Measurements from ENCODE around the gene CYB5D1. TPM values are rescaled to one million over a fixed set of nuclear protein-coding genes. Genes with fewer than 3 reads are reported as not detected.

The CYB5D1 gene
- total RNA-seq, 1 donor from 2014 or later = 16.6 TPM

GRCh38 chr17:7910281-7910680 lies 52.5 kb downstream of the CYB5D1 start:
- Mint-ChIP-seq H3K9me3 (no peaks in the 10 kb centered on the region), H3K4me3 (no peak overlapping the region), H3K27ac (peak overlapping the region; percentile 8), H3K4me1 (ENCODE audit: unreplicated experiment) (peaks cover 16% of the 10 kb centered on the region), H3K27me3 (no peaks in the 10 kb centered on the region), H3K36me3 (peaks cover 32% of the 10 kb centered on the region)
- no peak for TF ChIP-seq CTCF (conservative IDR thresholded peaks at IDR 0.05)
- no peak for DNase-seq (ENCODE audit: extremely low spot score, unreplicated experiment)

- Mint-ChIP-seq H3K4me1 (ENCODE audit: unreplicated experiment) (peaks cover 19% of the 10 kb centered on the region), H3K27me3 (no peaks in the 10 kb centered on the region), H3K9me3 (no peaks in the 10 kb centered on the region), H3K4me3 (no peak overlapping the region), H3K36me3 (peaks cover 28% of the 10 kb centered on the region), H3K27ac (no peak overlapping the region)
- no peak for DNase-seq (ENCODE audit: extremely low spot score, unreplicated experiment)
- no peak for TF ChIP-seq CTCF (conservative IDR thresholded peaks at IDR 0.05)
Observed at GRCh38 chr17:7910711-7911110, 52.9 kb downstream of the CYB5D1 start.

DNA sequence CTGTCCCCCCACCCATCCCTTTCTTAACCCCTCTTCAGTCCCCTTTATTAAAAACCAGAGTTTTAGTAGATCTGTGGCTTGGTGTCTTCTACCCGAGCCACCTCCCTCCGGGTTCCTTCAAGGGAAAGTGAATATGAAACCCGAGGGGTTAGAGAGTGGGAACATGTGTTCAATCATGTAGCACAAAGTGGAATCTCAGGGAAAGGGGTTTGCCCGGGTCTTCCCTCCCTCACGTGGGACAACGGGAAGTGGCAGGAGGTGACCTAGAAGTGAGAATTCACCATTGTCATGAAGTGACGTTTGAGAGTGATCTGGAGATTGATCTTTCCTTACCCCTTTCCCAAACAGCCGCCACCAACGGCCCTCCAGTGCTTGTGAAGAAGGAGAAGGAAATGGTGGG lies 53.3 kb downstream of the CYB5D1 start:
- no peaks in the 10 kb centered on the region for H3K9me3 Mint-ChIP-seq
- no peak for DNase-seq (ENCODE audit: extremely low spot score, unreplicated experiment)
- no peak for TF ChIP-seq CTCF (conservative IDR thresholded peaks at IDR 0.05)
- no peak overlapping the region for H3K27ac Mint-ChIP-seq
- peaks cover 28% of the 10 kb centered on the region for H3K36me3 Mint-ChIP-seq
- H3K27me3 Mint-ChIP-seq = no peaks in the 10 kb centered on the region
- no peak overlapping the region for H3K4me3 Mint-ChIP-seq
- H3K4me1 Mint-ChIP-seq (ENCODE audit: unreplicated experiment) = peaks cover 19% of the 10 kb centered on the region

Other genes with a start within 250 kb of the CYB5D1 start
- 37.1 and 44.2 TPM in 2 replicates for gene FXR2, start 243.1 kb upstream of the CYB5D1 start, total RNA-seq (ENCODE audit: low replicate concordance)
- 94.1 and 104 TPM in 2 replicates for gene SAT2, start 230.2 kb upstream of the CYB5D1 start, total RNA-seq (ENCODE audit: low replicate concordance)
- 2.0 and 3.0 TPM in 2 replicates for gene SHBG, start 227.9 kb upstream of the CYB5D1 start, total RNA-seq (ENCODE audit: low replicate concordance)
- 1.9 and 4.8 TPM in 2 replicates for gene ATP1B2, start 207.1 kb upstream of the CYB5D1 start, total RNA-seq (ENCODE audit: low replicate concordance)
- gene TP53, start 170.5 kb upstream of the CYB5D1 start, total RNA-seq (ENCODE audit: low replicate concordance) = 80.7 and 123 TPM in 2 replicates
- gene WRAP53, start 169.5 kb upstream of the CYB5D1 start, total RNA-seq (ENCODE audit: low replicate concordance) = 10.2 and 22.1 TPM in 2 replicates
- 11.4 and 79.5 TPM in 2 replicates for gene EFNB3, start 152.8 kb upstream of the CYB5D1 start, total RNA-seq (ENCODE audit: low replicate concordance)
- gene DNAH2, start 140.3 kb upstream of the CYB5D1 start, total RNA-seq (ENCODE audit: low replicate concordance) = 0.10 and 1.0 TPM in 2 replicates
- gene KDM6B, start 23.8 kb upstream of the CYB5D1 start, total RNA-seq (ENCODE audit: low replicate concordance) = 69.1 and 85.1 TPM in 2 replicates
- 4.5 and 10.2 TPM in 2 replicates for gene TMEM88, start 2.9 kb upstream of the CYB5D1 start, total RNA-seq (ENCODE audit: low replicate concordance)
- 43.6 and 64.9 TPM in 2 replicates for gene NAA38, start 444 bp upstream of the CYB5D1 start, total RNA-seq (ENCODE audit: low replicate concordance)
- 170 and 172 TPM in 2 replicates for gene CHD3, start 30.8 kb downstream of the CYB5D1 start, total RNA-seq (ENCODE audit: low replicate concordance)
- gene RNF227, start 58.3 kb downstream of the CYB5D1 start, total RNA-seq (ENCODE audit: low replicate concordance) = 3.3 and 3.8 TPM in 2 replicates
- gene KCNAB3, start 71.9 kb downstream of the CYB5D1 start, total RNA-seq (ENCODE audit: low replicate concordance) = 2.8 and 9.9 TPM in 2 replicates
- 145 and 150 TPM in 2 replicates for gene TRAPPC1, start 73.9 kb downstream of the CYB5D1 start, total RNA-seq (ENCODE audit: low replicate concordance)
- 23.3 and 42.6 TPM in 2 replicates for gene CNTROB, start 74.2 kb downstream of the CYB5D1 start, total RNA-seq (ENCODE audit: low replicate concordance)
- gene GUCY2D, start 144.6 kb downstream of the CYB5D1 start, total RNA-seq (ENCODE audit: low replicate concordance) = 0.29 and 0.43 TPM in 2 replicates
- not detected in 2 replicates for gene ALOX15B, start 181.1 kb downstream of the CYB5D1 start, total RNA-seq (ENCODE audit: low replicate concordance)
- gene ALOX12B, start 229.7 kb downstream of the CYB5D1 start, total RNA-seq (ENCODE audit: low replicate concordance) = not detected in 2 replicates

All from type B pancreatic cell (in vitro differentiated cells).